ENCODE measurements around the gene LSM3. TPM values are rescaled to one million over a fixed set of nuclear protein-coding genes. Genes with fewer than 3 reads are reported as not detected.

Gene LSM3
- total RNA-seq, result 10.8 and 11.6 TPM in 2 replicates

GRCh38 chr3:14178247-14179113 is at the start of gene LSM3, which contains the start of gene XPC:
TSS of gene LSM3 (plus strand) at chr3:14178817. CDS start at chr3:14178861, 44 bp downstream.
TSS of gene XPC (minus strand) at chr3:14178601. CDS start at chr3:14178568, 33 bp downstream.

Other genes with a start within 250 kb of the LSM3 start
- 10.7 and 11.4 TPM in 2 replicates for gene CHCHD4, start 53.9 kb upstream of the LSM3 start, total RNA-seq
- gene TMEM43, start 53.8 kb upstream of the LSM3 start, total RNA-seq, result 172 and 185 TPM in 2 replicates
- gene XPC, start 216 bp upstream of the LSM3 start, total RNA-seq, result 37.8 and 45.0 TPM in 2 replicates
- gene SLC6A6, start 223.8 kb downstream of the LSM3 start, total RNA-seq, result 29.9 and 40.5 TPM in 2 replicates

Measured in articular chondrocyte of knee joint (primary cell).